Transverse colon (tissue), 4 donors: ENCODE measurements around the gene HOXB6.

Source experiments
- EP300 ChIP-seq: sonication (generic); formaldehyde crosslinking; IDR thresholded peaks from one replicate; pipeline ENCODE4 v1.6.1; 2017; ENCODE audit warnings: antibody characterized with exemption, low read depth
- POLR2A ChIP-seq: fragments of 450-650 bp; IDR thresholded peaks from one replicate; pipeline ENCODE4 v1.6.1; 2016; ENCODE audit warnings: antibody characterized with exemption, mild to moderate bottlenecking, moderate library complexity
- POLR2AphosphoS5 ChIP-seq, 3 donors: sonication (generic); formaldehyde crosslinking; IDR thresholded peaks; one replicate each; pipeline ENCODE4 v1.6.1; 2016; ENCODE audit warnings: antibody characterized with exemption in 3 of 3
- TF ChIP-seq, protein P1 (sequence below), 5 experiments: fragments of 200-600 bp in 3 of 5; fragments of 450-650 bp in 2 of 5; sonication (generic) in 3 of 5; IDR thresholded peaks; 1 replicate in 2 of 5; 2 replicates in 3 of 5; pipeline ENCODE4 v1.5.1; 2016 to 2017; ENCODE audit warnings: antibody characterized with exemption in 5 of 5, inconsistent platforms in 3 of 5, mild to moderate bottlenecking in 2 of 5, moderate library complexity in 1 of 5

DNA sequence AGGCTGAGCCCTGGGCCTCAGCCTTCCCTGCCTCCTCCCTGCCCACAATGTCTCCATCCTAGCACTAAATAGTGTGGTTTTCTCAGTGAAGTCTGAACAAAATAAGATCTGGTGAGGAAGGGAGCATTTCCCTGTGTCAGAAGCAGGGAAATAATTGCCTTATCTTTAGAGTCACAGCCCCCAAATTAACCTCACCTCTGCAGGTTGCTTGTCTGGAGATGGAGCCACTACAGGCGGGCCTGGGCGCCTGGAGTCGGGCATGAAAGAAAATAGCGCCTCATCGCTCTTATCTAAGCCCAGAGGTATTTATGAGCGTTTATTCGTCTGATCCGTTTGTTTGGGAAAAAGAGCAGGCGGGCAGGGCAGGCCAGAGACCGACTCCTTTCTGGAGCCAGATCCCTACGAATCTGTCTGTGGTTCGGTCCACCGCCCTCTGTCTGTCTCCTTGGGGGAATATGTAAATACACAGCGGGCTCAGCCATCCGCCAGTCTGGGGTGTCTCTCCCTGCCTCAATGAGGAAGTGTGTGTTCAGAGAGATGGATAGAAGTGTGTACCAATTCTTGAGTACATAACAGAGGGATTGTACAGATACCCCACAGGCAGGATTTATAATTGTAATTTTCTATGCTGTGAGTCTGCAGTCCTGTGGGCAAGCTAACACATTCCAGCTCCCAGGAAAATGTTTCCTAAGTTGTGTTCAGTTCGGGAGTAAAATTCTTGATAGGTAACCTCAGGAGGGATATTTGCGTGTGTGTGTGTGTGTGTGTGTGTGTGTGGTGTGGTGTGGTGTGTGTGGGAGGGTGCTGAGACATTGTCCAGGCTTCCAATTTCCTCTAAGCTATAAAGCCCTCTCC is 4.3 kb downstream of the HOXB6 start:
- TF ChIP-seq EP300 (no peak), POLR2A (no peak), POLR2AphosphoS5 (IDR thresholded peaks at IDR 0.05) (no peak)
- TF ChIP-seq, protein P1, sequence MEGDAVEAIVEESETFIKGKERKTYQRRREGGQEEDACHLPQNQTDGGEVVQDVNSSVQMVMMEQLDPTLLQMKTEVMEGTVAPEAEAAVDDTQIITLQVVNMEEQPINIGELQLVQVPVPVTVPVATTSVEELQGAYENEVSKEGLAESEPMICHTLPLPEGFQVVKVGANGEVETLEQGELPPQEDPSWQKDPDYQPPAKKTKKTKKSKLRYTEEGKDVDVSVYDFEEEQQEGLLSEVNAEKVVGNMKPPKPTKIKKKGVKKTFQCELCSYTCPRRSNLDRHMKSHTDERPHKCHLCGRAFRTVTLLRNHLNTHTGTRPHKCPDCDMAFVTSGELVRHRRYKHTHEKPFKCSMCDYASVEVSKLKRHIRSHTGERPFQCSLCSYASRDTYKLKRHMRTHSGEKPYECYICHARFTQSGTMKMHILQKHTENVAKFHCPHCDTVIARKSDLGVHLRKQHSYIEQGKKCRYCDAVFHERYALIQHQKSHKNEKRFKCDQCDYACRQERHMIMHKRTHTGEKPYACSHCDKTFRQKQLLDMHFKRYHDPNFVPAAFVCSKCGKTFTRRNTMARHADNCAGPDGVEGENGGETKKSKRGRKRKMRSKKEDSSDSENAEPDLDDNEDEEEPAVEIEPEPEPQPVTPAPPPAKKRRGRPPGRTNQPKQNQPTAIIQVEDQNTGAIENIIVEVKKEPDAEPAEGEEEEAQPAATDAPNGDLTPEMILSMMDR (IDR thresholded peaks at IDR 0.05) = no peak
